HG03565 (cell line): ENCODE results near the gene SIVA1.

Experiments used
- ATAC-seq: cut with Tn5 transposase; IDR thresholded peaks from one replicate; pipeline ENCODE4 v1.9.1; 2021; ENCODE audit warnings: mild to moderate bottlenecking, moderate library complexity; ENCODE audit not compliant: unreplicated experiment

SIVA1 gene

GRCh38 chr14:104806625-104807465, 53.9 kb downstream of the SIVA1 start:
- no peak for ATAC-seq

DNA sequence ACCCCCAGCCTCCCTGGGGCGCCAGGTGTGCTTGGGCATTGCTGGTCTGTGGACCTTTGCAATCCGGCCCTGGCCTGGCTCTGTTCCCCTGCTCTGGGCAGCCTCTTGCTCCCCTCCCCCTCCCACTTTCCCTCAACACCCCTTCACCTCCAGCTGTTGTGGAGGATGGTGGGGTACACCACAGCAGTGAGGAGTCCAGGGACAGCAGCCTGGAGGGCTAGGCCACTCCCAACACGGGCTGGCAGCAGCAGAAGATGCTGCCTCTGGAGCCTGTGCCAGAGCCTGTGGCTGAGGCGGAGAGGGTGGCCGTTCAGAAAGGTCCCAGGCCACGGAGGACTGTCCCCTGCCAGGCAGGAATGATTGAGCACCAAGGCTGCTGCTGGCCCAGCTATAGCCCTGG, 55.5 kb downstream of the SIVA1 start:
- ATAC-seq, result no peak
